IMR-90 (cell line): ENCODE results near the gene COL25A1. TPM values are rescaled to one million over a fixed set of nuclear protein-coding genes. Genes with fewer than 3 reads are reported as not detected.

Source experiments
- ATAC-seq: fragments of 200-7000 bp; cut with Tn5 transposase; 2 replicates; pipeline ENCODE4 v1.9.1; 2020; ENCODE audit warnings: low read depth, mild to moderate bottlenecking, moderate library complexity
- BruUV-seq: library from RNA; stranded (reverse); fragments of 400-500 nt; replicated peaks from 2 replicates; lab custom pipeline; 2021; lab: Mats Ljungman, UMichigan
- CTCF ChIA-PET: fragments of 300-600 bp; formaldehyde crosslinking; extraction: SDS; loops from one replicate; lab custom pipeline; 2021; ENCODE audit warnings: antibody characterized with exemption; lab: Yijun Ruan, JAX
- POLR2A ChIA-PET: fragments of 300-600 bp; sonication (Branson Sonifier 250); formaldehyde crosslinking; loops from one replicate; lab custom pipeline; 2022; ENCODE audit warnings: antibody characterized with exemption; ENCODE audit not compliant: unreplicated experiment; lab: Charles Lee
- DNase-seq: peaks from one replicate; pipeline ENCODE4 v3.0.0; 2013
- H2AFZ ChIP-seq: replicated peaks from 2 replicates; pipeline ENCODE3; 2013; ENCODE audit warnings: low read length, mild to moderate bottlenecking; ENCODE audit not compliant: poor library complexity
- H2AK5ac ChIP-seq: 2 replicates; pipeline ENCODE4 v1.6.1; 2013; ENCODE audit warnings: low read depth, low read length, inconsistent platforms
- H2AK9ac ChIP-seq: replicated peaks from 2 replicates; pipeline ENCODE3; 2013; ENCODE audit warnings: mild to moderate bottlenecking, low read depth, low read length, moderate library complexity; ENCODE audit not compliant: poor library complexity
- H2BK120ac ChIP-seq: 2 replicates; pipeline ENCODE4 v1.6.1; 2013; ENCODE audit warnings: low read depth, low read length, inconsistent platforms
- H2BK15ac ChIP-seq: 3 replicates; pipeline ENCODE4 v1.6.1; 2013; ENCODE audit warnings: low read depth, low read length, inconsistent platforms
- H2BK20ac ChIP-seq: 2 replicates; pipeline ENCODE4 v1.6.1; 2013; ENCODE audit warnings: low read depth, mild to moderate bottlenecking, inconsistent platforms, low read length, moderate library complexity
- H2BK5ac ChIP-seq: 2 replicates; pipeline ENCODE4 v1.6.1; 2013; ENCODE audit warnings: mild to moderate bottlenecking, low read depth, low read length, inconsistent platforms; ENCODE audit not compliant: poor library complexity, severe bottlenecking
- H3K14ac ChIP-seq: replicated peaks from 2 replicates; pipeline ENCODE4 v1.6.1; 2013; ENCODE audit warnings: low read depth, low read length, inconsistent platforms
- H3K18ac ChIP-seq: 2 replicates; pipeline ENCODE4 v1.6.1; 2013; ENCODE audit warnings: low read depth, low read length, control low read depth
- H3K23ac ChIP-seq: 2 replicates; pipeline ENCODE4 v1.6.1; 2013; ENCODE audit warnings: low read depth, low read length, inconsistent platforms
- H3K27ac ChIP-seq: 2 replicates; pipeline ENCODE4 v1.5.1; 2013; ENCODE audit warnings: mild to moderate bottlenecking, control low read depth, low read length; ENCODE audit not compliant: insufficient read depth
- H3K27me3 ChIP-seq: 2 replicates; pipeline ENCODE4 v1.6.1; 2013; ENCODE audit warnings: low read length; ENCODE audit not compliant: control insufficient read depth, insufficient read depth
- H3K36me3 ChIP-seq: 2 replicates; pipeline ENCODE4 v1.6.1; 2013; ENCODE audit warnings: low read length, mixed read lengths; ENCODE audit not compliant: control insufficient read depth, insufficient read depth
- H3K4ac ChIP-seq: 2 replicates; pipeline ENCODE4 v1.6.1; 2013; ENCODE audit warnings: low read depth, low read length, inconsistent platforms
- H3K4me1 ChIP-seq: 2 replicates; pipeline ENCODE4 v1.6.1; 2013; ENCODE audit warnings: low read length, mixed read lengths; ENCODE audit not compliant: control insufficient read depth, insufficient read depth
- H3K4me2 ChIP-seq: 2 replicates; pipeline ENCODE4 v1.6.1; 2013; ENCODE audit warnings: low read depth, mild to moderate bottlenecking, control low read depth, low read length, moderate library complexity
- H3K4me3 ChIP-seq: 2 replicates; pipeline ENCODE4 v1.5.1; 2013; ENCODE audit warnings: low read depth, mild to moderate bottlenecking, control low read depth, low read length, moderate library complexity; ENCODE audit not compliant: insufficient read depth
- H3K56ac ChIP-seq: 2 replicates; pipeline ENCODE4 v1.6.1; 2013; ENCODE audit warnings: low read length, inconsistent platforms; ENCODE audit not compliant: insufficient read depth; ENCODE audit errors: extremely low read depth
- H3K79me1 ChIP-seq, 2 experiments: 2 replicates each; pipeline ENCODE4 v1.6.1; 2013; ENCODE audit warnings: low read length in 2 of 2, inconsistent platforms in 1 of 2, low read depth in 1 of 2
- H3K9ac ChIP-seq: 2 replicates; pipeline ENCODE4 v1.6.1; 2013; ENCODE audit warnings: low read depth, low read length, control low read depth
- H3K9me1 ChIP-seq: 2 replicates; pipeline ENCODE4 v1.6.1; 2013; ENCODE audit warnings: low read length, inconsistent platforms; ENCODE audit not compliant: insufficient read depth
- H3K9me3 ChIP-seq: 2 replicates; pipeline ENCODE4 v1.6.1; 2013; ENCODE audit warnings: low read length; ENCODE audit not compliant: control insufficient read depth, insufficient read depth
- H4K20me1 ChIP-seq: 2 replicates; pipeline ENCODE4 v1.6.1; 2013; ENCODE audit warnings: low read length, inconsistent platforms; ENCODE audit not compliant: insufficient read depth
- H4K5ac ChIP-seq: 2 replicates; pipeline ENCODE4 v1.6.1; 2013; ENCODE audit warnings: mild to moderate bottlenecking, low read depth, low read length, control low read depth
- H4K8ac ChIP-seq, 2 experiments: 2 replicates each; pipeline ENCODE4 v1.6.1; 2013; ENCODE audit warnings: low read depth in 2 of 2, low read length in 2 of 2, control low read depth in 1 of 2, inconsistent platforms in 1 of 2
- H4K91ac ChIP-seq: 2 replicates; pipeline ENCODE4 v1.6.1; 2013; ENCODE audit warnings: low read depth, low read length, inconsistent platforms; ENCODE audit not compliant: insufficient read depth
- CEBPB ChIP-seq: IDR thresholded peaks from 2 replicates; pipeline ENCODE4 v1.6.1; 2012; ENCODE audit warnings: low read depth, low read length, improper control_type of control experiment
- FOS ChIP-seq: fragments of 150-350 bp; IDR thresholded peaks from 2 replicates; pipeline ENCODE4 v1.6.1; 2016; ENCODE audit warnings: low read depth, low read length
- MAFK ChIP-seq: IDR thresholded peaks from 2 replicates; pipeline ENCODE4 v1.6.1; 2012; ENCODE audit warnings: low read depth, low read length, improper control_type of control experiment
- MAZ ChIP-seq: IDR thresholded peaks from 2 replicates; pipeline ENCODE4 v1.6.1; 2012; ENCODE audit warnings: low read depth, mild to moderate bottlenecking, low read length, improper control_type of control experiment, moderate library complexity, borderline replicate concordance
- MXI1 ChIP-seq: IDR thresholded peaks from 2 replicates; pipeline ENCODE4 v1.6.1; 2012; ENCODE audit warnings: low read depth, mild to moderate bottlenecking, low read length, moderate library complexity, borderline replicate concordance
- NFE2L2 ChIP-seq: fragments of 150-350 bp; IDR thresholded peaks from 2 replicates; pipeline ENCODE4 v1.6.1; 2016; ENCODE audit warnings: low read depth, mild to moderate bottlenecking, low read length
- RAD21 ChIP-seq: IDR thresholded peaks from 2 replicates; pipeline ENCODE4 v1.6.1; 2012; ENCODE audit warnings: low read length, improper control_type of control experiment
- RCOR1 ChIP-seq: IDR thresholded peaks from 2 replicates; pipeline ENCODE4 v1.6.1; 2012; ENCODE audit warnings: mild to moderate bottlenecking, low read length, improper control_type of control experiment; ENCODE audit not compliant: insufficient replicate concordance
- USF2 ChIP-seq: fragments of 150-350 bp; IDR thresholded peaks from 2 replicates; pipeline ENCODE4 v1.6.1; 2017; ENCODE audit warnings: mild to moderate bottlenecking, antibody characterized with exemption, low read length, low read depth
- WGBS, 2 experiments: methylation state at CpG; one replicate each; pipeline versions ENCODE4 v1.1.5 to v1.1.7; 2013; ENCODE audit warnings: missing lambda C conversion rate in 2 of 2; ENCODE audit not compliant: insufficient read length in 1 of 2; ENCODE audit errors: extremely low coverage in 2 of 2; 5-methylcytosine and 5-hydroxymethylcytosine counted together
- dilution Hi-C: fragments of 300-500 bp; cut with HindIII; formaldehyde crosslinking; loops from one replicate; pipeline ENCODE4 v1.14.3; 2018; ENCODE audit warnings: low sequenced_read_pairs; ENCODE audit not compliant: unreplicated experiment
- in situ Hi-C: fragments of 300-500 bp; cut with MboI; formaldehyde crosslinking; loops from 3 replicates; pipeline ENCODE4 v1.14.3; 2019; ENCODE audit warnings: low sequenced_read_pairs, inconsistent platforms, mixed read lengths
- intact Hi-C: fragments of 100-400 bp; cut with micrococcal nuclease; formaldehyde crosslinking; loops from 2 replicates; pipeline ENCODE4 v1.10.0; 2022
- polyA plus RNA-seq, 3 experiments: library from polyadenylated mRNA; depleted of rRNA; stranded (reverse); fragments of >200 nt; gene quantifications; 2 replicates each; pipeline ENCODE4 v1.2.3, GENCODE V29; 2012; ENCODE audit warnings: low replicate concordance in 1 of 3
- total RNA-seq: library from RNA; depleted of rRNA; stranded (reverse); fragments of >200 nt; gene quantifications from 2 replicates; pipeline ENCODE4 v1.2.3, GENCODE V29; 2012

The COL25A1 gene
- total and polyA plus RNA-seq, 2 of the 4 experiments (the other 2 are of a cell fraction) = under 0.01 to 0.05 TPM

- Histone ChIP-seq H4K8ac (no peak overlapping the region), H3K4ac (no peak overlapping the region), H4K20me1 (no peaks in the 10 kb centered on the region), H2AK9ac (no peak overlapping the region), H3K23ac (no peak overlapping the region), H3K56ac (no peak overlapping the region), H2BK20ac (no peak overlapping the region), H3K4me2 (no peak overlapping the region), H3K14ac (no peak overlapping the region), H2AK5ac (no peak overlapping the region), H2AFZ (peak overlapping the region; percentile 47), H3K27me3 (no peaks in the 10 kb centered on the region; the same call in 1 of the 2 replicates), H3K9me1 (no peaks in the 10 kb centered on the region), H2BK15ac (no peak overlapping the region), H3K79me1 (no peaks in the 10 kb centered on the region), H4K5ac (no peak overlapping the region), H3K4me1 (no peaks in the 10 kb centered on the region), H3K4me3 (no peak overlapping the region), H3K36me3 (no peaks in the 10 kb centered on the region), H2BK5ac (no peak overlapping the region), H3K9me3 (no peaks in the 10 kb centered on the region), H3K9ac (no peak overlapping the region), H4K91ac (no peak overlapping the region), H2BK120ac (no peak overlapping the region), H3K18ac (no peak overlapping the region), H3K27ac (no peak overlapping the region)
- BruUV-seq = no TSS peak
- CTCF ChIA-PET = no interaction called here
- no peak for DNase-seq
- no peak for ATAC-seq
- dilution Hi-C loops (no loop called here), in situ Hi-C loops (no loop called here), intact Hi-C loops (no loop called here)
- POLR2A ChIA-PET = no interaction called here
- TF ChIP-seq USF2 (no peak), MAFK (no peak), MAZ (no peak), RAD21 (no peak), CEBPB (no peak), NFE2L2 (no peak), MXI1 (no peak), FOS (no peak), RCOR1 (no peak)
- no CpG with 5 or more reads among the region's 4 CpGs for WGBS, 2 experiments
Measured at GRCh38 chr4:109214622-109215301, 87.7 kb downstream of the COL25A1 start.
